ENCODE measurements around the gene HOXA3.

HOXA3 gene

GRCh38 chr7:27143950-27144780 lies 8.2 kb downstream of the HOXA3 start:
- peaks cover 96% of the 10 kb centered on the region for H3K27me3 ChIP-seq (ENCODE audit: insufficient read depth, low read length)
- H3K4me1 ChIP-seq (ENCODE audit: control insufficient read depth in 1 of 2, insufficient read depth in 2 of 2, low read length in 2 of 2), result peaks cover 3 to 11% of the 10 kb centered on the region in 2 experiments
- peaks cover 36% of the 10 kb centered on the region for H3K9me3 ChIP-seq (ENCODE audit: insufficient read depth, low read depth, low read length)
- H3K18ac ChIP-seq (ENCODE audit: low read length), result no peak overlapping the region
- no peak overlapping the region for H4K12ac ChIP-seq (ENCODE audit: low read depth, low read length)
- no peak overlapping the region for H3K4ac ChIP-seq (ENCODE audit: low read depth, low read length)
- no peak overlapping the region for H3K4me3 ChIP-seq (ENCODE audit: low read depth, low read length)
- H3K27ac ChIP-seq (ENCODE audit: low read depth, low read length), result no peak overlapping the region
- H2AFZ ChIP-seq (ENCODE audit: insufficient read depth, low read length, poor library complexity), result no peak overlapping the region
- no peaks in the 10 kb centered on the region for H3K36me3 ChIP-seq (ENCODE audit: control insufficient read depth in 1 of 2, insufficient read depth in 2 of 2, low read length in 2 of 2)
- H2BK12ac ChIP-seq (ENCODE audit: low read length), result no peak overlapping the region
- no peak overlapping the region for H3K23ac ChIP-seq (ENCODE audit: low read length)
- H2BK5ac ChIP-seq (ENCODE audit: low read depth, low read length, poor library complexity), result no peak overlapping the region
- H3K79me1 ChIP-seq (ENCODE audit: low read length), result no peaks in the 10 kb centered on the region
- no peak for DNase-seq
- no peak overlapping the region for H3K9ac ChIP-seq (ENCODE audit: low read length)
- no peak overlapping the region for H2AK5ac ChIP-seq (ENCODE audit: low read length)
- no peak overlapping the region for H2BK120ac ChIP-seq (ENCODE audit: insufficient read depth, low read length, poor library complexity)
- peak overlapping the region; percentile 66 for H3K4me2 ChIP-seq (ENCODE audit: low read length)
- no peak overlapping the region for H4K8ac ChIP-seq (ENCODE audit: low read depth, low read length)
- no CpG with 5 or more reads among the region's 40 CpGs for WGBS (ENCODE audit: extremely low coverage, insufficient coverage, insufficient read length)
- no peak overlapping the region for H3K14ac ChIP-seq (ENCODE audit: low read length)
- no peak overlapping the region for H4K91ac ChIP-seq (ENCODE audit: low read depth, low read length)
- no peaks in the 10 kb centered on the region for H3K79me2 ChIP-seq (ENCODE audit: control insufficient read depth, insufficient read depth, low read length, poor library complexity)

- H3K36me3 ChIP-seq (ENCODE audit: control insufficient read depth in 1 of 2, insufficient read depth in 2 of 2, low read length in 2 of 2), result no peaks in the 10 kb centered on the region
- no CpG with 5 or more reads among the region's 86 CpGs for WGBS (ENCODE audit: extremely low coverage, insufficient coverage, insufficient read length)
These were observed 9.1 kb downstream of the HOXA3 start, which contains the start of gene HOXA5 for GRCh38 chr7:27143023-27143949. TSS of gene HOXA5 (minus strand) at chr7:27143681. CDS start at chr7:27143607, 74 bp downstream.

GRCh38 chr7:27142580-27143022 lies 9.8 kb downstream of the HOXA3 start:
- Histone ChIP-seq H3K79me1 (ENCODE audit: low read length) (no peaks in the 10 kb centered on the region), H3K4me2 (ENCODE audit: low read length) (peak overlapping the region; percentile 66), H2AK5ac (ENCODE audit: low read length) (no peak overlapping the region), H3K9me3 (ENCODE audit: insufficient read depth, low read depth, low read length) (peaks cover 29% of the 10 kb centered on the region), H3K14ac (ENCODE audit: low read length) (no peak overlapping the region), H4K91ac (ENCODE audit: low read depth, low read length) (no peak overlapping the region), H3K9ac (ENCODE audit: low read length) (no peak overlapping the region), H3K4me1 (ENCODE audit: control insufficient read depth in 1 of 2, insufficient read depth in 2 of 2, low read length in 2 of 2) (peaks cover 3 to 11% of the 10 kb centered on the region in 2 experiments), H3K23ac (ENCODE audit: low read length) (no peak overlapping the region), H3K18ac (ENCODE audit: low read length) (no peak overlapping the region), H4K12ac (ENCODE audit: low read depth, low read length) (no peak overlapping the region), H2BK5ac (ENCODE audit: low read depth, low read length, poor library complexity) (no peak overlapping the region), H4K8ac (ENCODE audit: low read depth, low read length) (no peak overlapping the region), H2BK12ac (ENCODE audit: low read length) (no peak overlapping the region), H3K36me3 (ENCODE audit: control insufficient read depth in 1 of 2, insufficient read depth in 2 of 2, low read length in 2 of 2) (no peaks in the 10 kb centered on the region), H2BK120ac (ENCODE audit: insufficient read depth, low read length, poor library complexity) (no peak overlapping the region), H2AFZ (ENCODE audit: insufficient read depth, low read length, poor library complexity) (no peak overlapping the region), H3K27me3 (ENCODE audit: insufficient read depth, low read length) (peaks cover 95% of the 10 kb centered on the region), H3K4ac (ENCODE audit: low read depth, low read length) (no peak overlapping the region), H3K27ac (ENCODE audit: low read depth, low read length) (no peak overlapping the region), H3K79me2 (ENCODE audit: control insufficient read depth, insufficient read depth, low read length, poor library complexity) (no peaks in the 10 kb centered on the region), H3K4me3 (ENCODE audit: low read depth, low read length) (no peak overlapping the region)
- no peak for DNase-seq
- WGBS (ENCODE audit: extremely low coverage, insufficient coverage, insufficient read length), result no CpG with 5 or more reads among the region's 29 CpGs

More at GRCh38 chr7:27143023-27143949, 9.1 kb downstream of the HOXA3 start, which contains the start of gene HOXA5:
- Histone ChIP-seq H2AK5ac (ENCODE audit: low read length) (no peak within 1 kb of the TSS), H4K91ac (ENCODE audit: low read depth, low read length) (no peak within 1 kb of the TSS), H2BK12ac (ENCODE audit: low read length) (no peak within 1 kb of the TSS), H3K18ac (ENCODE audit: low read length) (no peak within 1 kb of the TSS), H3K79me1 (ENCODE audit: low read length) (no peaks in the 10 kb centered on the region), H3K4me2 (ENCODE audit: low read length) (peak within 1 kb of the TSS; percentile 66), H3K27ac (ENCODE audit: low read depth, low read length) (no peak within 1 kb of the TSS), H3K9ac (ENCODE audit: low read length) (no peak within 1 kb of the TSS), H3K4ac (ENCODE audit: low read depth, low read length) (no peak within 1 kb of the TSS), H3K79me2 (ENCODE audit: control insufficient read depth, insufficient read depth, low read length, poor library complexity) (no peaks in the 10 kb centered on the region), H3K23ac (ENCODE audit: low read length) (no peak within 1 kb of the TSS), H4K12ac (ENCODE audit: low read depth, low read length) (no peak within 1 kb of the TSS), H3K4me3 (ENCODE audit: low read depth, low read length) (no peak within 1 kb of the TSS), H2BK120ac (ENCODE audit: insufficient read depth, low read length, poor library complexity) (no peak within 1 kb of the TSS), H2BK5ac (ENCODE audit: low read depth, low read length, poor library complexity) (no peak within 1 kb of the TSS), H3K27me3 (ENCODE audit: insufficient read depth, low read length) (peaks cover 96% of the 10 kb centered on the region), H3K4me1 (ENCODE audit: control insufficient read depth in 1 of 2, insufficient read depth in 2 of 2, low read length in 2 of 2) (peaks cover 3 to 11% of the 10 kb centered on the region in 2 experiments), H2AFZ (ENCODE audit: insufficient read depth, low read length, poor library complexity) (no peak within 1 kb of the TSS), H3K9me3 (ENCODE audit: insufficient read depth, low read depth, low read length) (peaks cover 32% of the 10 kb centered on the region), H4K8ac (ENCODE audit: low read depth, low read length) (no peak within 1 kb of the TSS), H3K14ac (ENCODE audit: low read length) (no peak within 1 kb of the TSS)
- DNase-seq, result peak; percentile 45 to 78

- Histone ChIP-seq H3K9me3 (ENCODE audit: insufficient read depth, low read depth, low read length) (peaks cover 23% of the 10 kb centered on the region), H3K4ac (ENCODE audit: low read depth, low read length) (no peak overlapping the region), H2AFZ (ENCODE audit: insufficient read depth, low read length, poor library complexity) (no peak overlapping the region), H3K4me3 (ENCODE audit: low read depth, low read length) (no peak overlapping the region), H3K79me1 (ENCODE audit: low read length) (no peaks in the 10 kb centered on the region), H4K12ac (ENCODE audit: low read depth, low read length) (no peak overlapping the region), H3K9ac (ENCODE audit: low read length) (no peak overlapping the region), H3K4me2 (ENCODE audit: low read length) (no peak overlapping the region), H3K79me2 (ENCODE audit: control insufficient read depth, insufficient read depth, low read length, poor library complexity) (no peaks in the 10 kb centered on the region), H3K18ac (ENCODE audit: low read length) (no peak overlapping the region), H3K14ac (ENCODE audit: low read length) (no peak overlapping the region), H3K27ac (ENCODE audit: low read depth, low read length) (no peak overlapping the region), H3K27me3 (ENCODE audit: insufficient read depth, low read length) (peaks cover 93% of the 10 kb centered on the region), H3K23ac (ENCODE audit: low read length) (no peak overlapping the region), H4K91ac (ENCODE audit: low read depth, low read length) (no peak overlapping the region), H2BK5ac (ENCODE audit: low read depth, low read length, poor library complexity) (no peak overlapping the region), H2AK5ac (ENCODE audit: low read length) (no peak overlapping the region), H3K4me1 (ENCODE audit: control insufficient read depth in 1 of 2, insufficient read depth in 2 of 2, low read length in 2 of 2) (peaks cover 3 to 11% of the 10 kb centered on the region in 2 experiments), H4K8ac (ENCODE audit: low read depth, low read length) (no peak overlapping the region), H3K36me3 (ENCODE audit: control insufficient read depth in 1 of 2, insufficient read depth in 2 of 2, low read length in 2 of 2) (no peaks in the 10 kb centered on the region), H2BK120ac (ENCODE audit: insufficient read depth, low read length, poor library complexity) (no peak overlapping the region), H2BK12ac (ENCODE audit: low read length) (no peak overlapping the region)
- DNase-seq, result peak in 1 of 2 donors; percentile 19
- no CpG with 5 or more reads among the region's 30 CpGs for whole genome bisulfite sequencing (ENCODE audit: extremely low coverage, insufficient coverage, insufficient read length)
These were observed 10.3 kb downstream of the HOXA3 start for GRCh38 chr7:27141923-27142579.
